Renal cortex interstitium (tissue), 11 donors: ENCODE data around the gene TJP2. TPM values are rescaled to one million over a fixed set of nuclear protein-coding genes. Genes with fewer than 3 reads are reported as not detected.

Experiments used
- DNase-seq, 11 donors: peaks; one replicate each; pipeline ENCODE4 v3.0.0-alpha.2; 2013; ENCODE audit warnings: low read depth in 9 of 11, low spot score in 4 of 11; ENCODE audit errors: extremely low read depth in 1 of 11
- polyA plus RNA-seq, 3 donors: library from polyadenylated mRNA; unstranded; fragments of 120-200 nt; gene quantifications; one replicate each; pipeline ENCODE4 v1.2.1, GENCODE V29; 2013; ENCODE audit not compliant: insufficient read length in 3 of 3

Gene TJP2
- polyA plus RNA-seq, 3 donors: 75.7 to 109 (median 103) TPM

DNA sequence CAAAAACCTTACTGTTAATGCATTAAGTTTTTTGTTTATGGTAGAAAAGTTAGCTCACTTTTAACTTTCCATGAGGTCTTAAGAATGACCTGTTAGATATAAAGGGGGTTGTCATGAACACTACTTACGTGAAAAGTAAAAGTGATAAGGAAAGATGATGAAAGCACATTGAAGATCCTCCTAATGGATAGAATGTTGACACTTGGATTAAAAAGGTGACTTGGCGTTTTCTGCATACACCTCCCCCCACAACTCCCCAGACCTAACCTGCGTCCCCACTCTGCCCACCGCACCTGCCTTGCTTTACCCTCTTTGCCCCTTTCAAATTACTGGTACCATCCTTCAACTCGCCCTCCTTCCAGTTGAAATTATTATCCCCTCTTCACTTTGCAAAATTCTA, 32.0 kb downstream of the TJP2 start:
- DNase-seq: no peak

DNA sequence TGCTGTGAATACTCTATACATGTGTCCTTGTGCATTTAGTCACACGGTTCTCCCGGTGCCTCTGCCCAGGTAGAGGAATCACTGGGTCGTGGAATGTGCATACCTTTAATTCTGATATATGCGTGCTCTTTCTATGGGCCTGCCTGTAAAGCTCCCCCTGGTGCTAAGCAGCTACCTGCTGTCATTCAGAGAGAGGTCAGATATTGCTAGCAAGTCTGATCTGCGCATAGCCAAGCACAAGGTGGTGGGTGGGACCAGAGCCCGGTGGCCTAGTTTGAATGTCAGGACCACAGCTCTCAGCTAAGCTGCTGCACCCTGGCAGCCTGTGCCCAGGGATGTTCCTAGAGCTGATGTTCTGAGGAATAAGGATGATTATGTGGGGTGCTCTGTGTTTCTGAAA, 33.4 kb downstream of the TJP2 start:
- no peak for DNase-seq

DNA sequence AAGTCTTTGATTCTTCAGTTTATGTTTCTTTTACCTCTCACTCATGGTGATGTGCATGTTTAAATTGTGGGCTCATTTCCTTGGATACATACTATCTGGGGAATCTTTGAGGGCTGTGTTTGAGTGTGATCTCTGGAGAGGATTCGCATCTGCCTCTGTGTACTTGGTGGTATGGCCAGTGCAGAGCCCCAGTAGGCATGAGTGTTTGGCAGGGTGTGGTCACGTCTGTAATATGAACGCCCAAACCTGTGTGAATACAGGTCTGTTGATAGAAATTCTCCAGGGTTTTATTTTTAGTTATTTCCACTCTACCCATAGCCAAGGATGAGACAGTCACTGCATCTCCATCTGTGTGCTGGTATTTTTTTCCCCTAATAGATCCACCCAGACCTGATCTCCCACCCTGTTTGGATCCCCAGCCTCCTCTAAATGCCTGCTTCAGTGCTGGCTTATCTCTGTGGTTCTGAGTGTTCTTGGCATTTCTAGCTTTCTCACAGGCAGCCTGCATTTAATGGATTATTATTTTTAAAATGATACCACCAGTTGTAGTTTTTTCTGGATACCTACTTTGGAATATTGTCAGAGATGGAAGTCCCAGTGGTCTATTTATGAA, 37.5 kb downstream of the TJP2 start:
- DNase-seq: no peak

DNA sequence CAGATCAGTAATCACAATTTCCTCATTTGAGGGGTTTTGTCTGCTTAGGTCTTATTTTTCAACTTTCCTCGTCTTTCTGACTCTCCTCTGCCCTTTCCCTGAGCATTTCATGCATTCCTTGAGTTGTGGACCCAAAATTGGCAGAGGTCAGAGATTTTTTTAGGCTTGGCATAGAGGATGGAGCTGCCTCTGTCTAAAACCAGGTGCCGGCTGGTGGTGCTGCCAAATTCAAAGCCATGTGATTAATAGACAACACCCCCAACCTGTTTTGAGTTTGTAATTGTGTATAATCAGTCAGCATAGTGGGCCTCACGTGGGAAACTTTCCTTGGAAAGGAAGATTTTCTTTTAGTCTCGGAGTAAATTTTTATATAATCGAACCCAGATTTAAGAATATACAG, 39.6 kb downstream of the TJP2 start:
- no peak for DNase-seq

DNA sequence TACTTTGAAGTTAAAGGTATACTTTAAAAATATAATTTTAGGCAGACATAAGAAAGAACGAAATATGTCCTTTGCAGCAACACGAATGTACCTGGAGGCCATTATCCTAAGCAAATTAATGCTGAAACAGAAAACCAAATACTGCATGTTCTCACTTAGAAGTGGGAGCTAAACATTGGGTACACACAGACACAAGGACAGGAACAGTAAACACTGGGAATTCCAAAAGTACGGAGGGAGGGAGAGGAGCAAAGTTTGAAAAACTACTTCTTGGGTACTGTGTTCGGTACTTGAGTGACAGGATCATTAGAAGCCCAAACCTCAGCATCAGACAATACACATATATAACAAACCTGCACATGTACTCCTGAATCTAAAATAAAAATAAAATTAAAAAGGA, 40.9 kb downstream of the TJP2 start:
- DNase-seq: no peak

DNA sequence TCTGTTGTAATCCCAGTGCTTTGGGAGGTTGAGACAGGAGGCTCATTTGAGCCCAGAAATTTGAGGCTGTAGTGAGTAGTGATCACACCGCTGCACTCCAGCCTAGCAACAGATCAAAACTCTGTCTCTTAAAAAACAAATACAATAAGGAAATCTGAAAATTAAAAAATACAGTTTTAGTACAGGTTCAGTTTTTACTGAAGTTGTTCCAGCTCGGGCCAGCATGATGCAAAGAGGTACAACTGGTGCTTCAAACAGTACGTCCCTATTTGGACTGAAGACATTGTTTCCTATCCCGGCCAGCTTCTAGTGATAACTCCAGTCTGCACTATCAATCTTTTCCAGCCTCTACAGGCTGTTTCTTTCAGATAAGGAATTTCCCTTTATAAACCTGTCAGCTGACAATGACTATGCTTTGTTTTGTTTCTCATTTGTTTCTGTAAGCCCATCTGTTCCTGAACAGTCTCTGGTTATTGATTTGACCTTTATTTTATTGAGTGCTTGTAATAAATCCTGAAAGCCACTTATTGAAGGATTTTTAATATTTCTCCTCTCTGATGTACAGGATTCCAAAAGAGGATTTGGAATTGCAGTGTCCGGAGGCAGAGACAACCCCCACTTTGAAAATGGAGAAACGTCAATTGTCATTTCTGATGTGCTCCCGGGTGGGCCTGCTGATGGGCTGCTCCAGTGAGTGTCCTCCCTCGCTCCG, 41.9 kb downstream of the TJP2 start:
- DNase-seq: no peak

DNA sequence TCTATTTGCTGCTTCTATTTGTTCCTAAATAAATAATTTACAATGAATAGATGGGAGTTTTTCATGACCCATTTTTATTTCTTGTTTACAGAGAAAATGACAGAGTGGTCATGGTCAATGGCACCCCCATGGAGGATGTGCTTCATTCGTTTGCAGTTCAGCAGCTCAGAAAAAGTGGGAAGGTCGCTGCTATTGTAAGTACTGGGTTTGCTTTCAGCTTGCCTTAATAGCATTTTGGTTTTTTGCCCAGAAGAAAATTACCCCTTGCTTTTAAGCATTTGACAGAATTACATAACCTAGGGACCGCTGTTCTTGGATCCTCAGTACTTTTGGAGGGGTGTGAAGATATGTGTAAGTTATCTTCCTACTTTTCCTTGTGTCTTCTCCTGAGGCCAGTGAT, 44.1 kb downstream of the TJP2 start:
- no peak for DNase-seq

DNA sequence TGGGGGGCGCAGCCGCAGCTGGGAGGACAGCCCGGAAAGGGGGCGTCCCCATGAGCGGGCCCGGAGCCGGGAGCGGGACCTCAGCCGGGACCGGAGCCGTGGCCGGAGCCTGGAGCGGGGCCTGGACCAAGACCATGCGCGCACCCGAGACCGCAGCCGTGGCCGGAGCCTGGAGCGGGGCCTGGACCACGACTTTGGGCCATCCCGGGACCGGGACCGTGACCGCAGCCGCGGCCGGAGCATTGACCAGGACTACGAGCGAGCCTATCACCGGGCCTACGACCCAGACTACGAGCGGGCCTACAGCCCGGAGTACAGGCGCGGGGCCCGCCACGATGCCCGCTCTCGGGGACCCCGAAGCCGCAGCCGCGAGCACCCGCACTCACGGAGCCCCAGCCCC, 47.0 kb downstream of the TJP2 start:
- DNase-seq: no peak

DNA sequence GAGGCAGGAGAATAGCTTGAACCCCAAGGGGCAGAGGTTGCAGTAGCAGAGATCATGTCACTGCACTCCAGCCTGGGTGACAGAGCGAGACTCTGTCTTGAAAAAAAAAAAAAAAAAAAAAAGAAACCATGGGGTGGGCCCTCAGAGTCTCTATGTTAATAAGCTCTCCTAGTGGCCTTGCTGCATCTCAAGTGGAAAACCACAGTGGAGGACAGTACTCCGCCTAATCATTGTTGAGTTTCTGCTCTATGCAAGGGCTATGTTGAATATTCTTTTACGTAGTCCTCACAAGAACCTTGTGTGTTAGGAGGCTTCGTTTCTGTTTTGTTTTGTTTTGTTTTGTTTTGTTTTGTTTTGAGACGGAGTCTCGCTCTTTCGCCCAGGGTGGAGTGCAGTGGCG, 48.9 kb downstream of the TJP2 start:
- no peak for DNase-seq

DNA sequence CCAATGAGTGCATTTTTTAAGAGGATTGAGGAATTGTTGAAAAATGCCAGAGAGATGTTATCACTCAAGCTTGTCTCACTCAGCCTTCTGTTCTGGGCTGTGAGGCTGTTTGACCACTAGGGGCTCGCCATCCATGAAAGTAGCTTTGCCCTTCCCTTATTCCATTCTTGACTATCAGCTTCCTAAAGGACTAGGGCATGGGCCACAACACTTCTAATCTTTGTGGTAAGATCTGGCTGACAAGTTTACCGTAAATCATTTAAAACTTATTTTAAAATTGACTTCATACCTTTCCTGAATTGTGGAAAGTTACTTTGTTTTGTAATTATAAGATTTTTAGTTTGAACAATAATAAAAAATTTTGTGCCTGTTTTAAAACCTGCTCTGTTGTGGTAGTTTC, 49.5 kb downstream of the TJP2 start:
- peak in 6 of 11 donors; percentile 10 to 25 (median 20) for DNase-seq

DNA sequence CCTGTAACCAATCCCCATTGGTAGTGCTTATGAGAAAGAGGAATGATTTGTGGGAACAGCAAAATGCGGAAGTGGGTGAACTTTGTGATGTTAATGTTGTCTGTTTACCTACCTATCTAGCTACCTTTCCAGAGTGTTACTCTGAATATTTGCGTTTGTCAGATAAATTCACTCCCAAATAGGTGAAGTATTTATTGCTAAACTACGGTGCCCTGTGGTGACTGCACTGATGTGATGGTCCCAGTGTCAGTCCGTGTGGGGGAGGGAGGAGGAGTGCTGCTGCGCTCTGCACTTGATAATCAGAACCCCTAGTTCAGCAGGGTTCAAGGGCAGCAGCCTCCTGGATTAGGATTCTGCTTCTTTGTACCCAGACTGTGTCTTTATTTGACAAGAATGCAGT, 55.3 kb downstream of the TJP2 start:
- DNase-seq: no peak

DNA sequence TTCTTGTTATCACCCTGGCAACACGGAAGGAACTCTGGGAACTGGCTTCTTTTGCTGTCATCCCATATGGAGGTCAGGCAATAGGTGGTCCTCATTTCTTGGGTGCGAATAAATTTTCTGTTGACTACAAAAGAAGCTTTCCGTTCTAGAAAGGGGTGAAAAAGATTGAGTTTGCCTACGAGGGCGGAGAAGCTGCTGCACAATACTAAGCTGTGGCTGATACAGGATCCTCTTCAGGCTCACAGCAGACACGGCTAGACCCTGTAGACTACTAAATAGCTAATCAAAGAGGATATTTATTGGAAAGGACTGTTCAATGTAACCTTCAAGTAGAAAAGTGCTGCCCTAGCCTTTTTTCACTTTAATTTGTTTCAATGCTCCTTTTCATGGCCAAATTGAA, 58.1 kb downstream of the TJP2 start:
- no peak for DNase-seq

DNA sequence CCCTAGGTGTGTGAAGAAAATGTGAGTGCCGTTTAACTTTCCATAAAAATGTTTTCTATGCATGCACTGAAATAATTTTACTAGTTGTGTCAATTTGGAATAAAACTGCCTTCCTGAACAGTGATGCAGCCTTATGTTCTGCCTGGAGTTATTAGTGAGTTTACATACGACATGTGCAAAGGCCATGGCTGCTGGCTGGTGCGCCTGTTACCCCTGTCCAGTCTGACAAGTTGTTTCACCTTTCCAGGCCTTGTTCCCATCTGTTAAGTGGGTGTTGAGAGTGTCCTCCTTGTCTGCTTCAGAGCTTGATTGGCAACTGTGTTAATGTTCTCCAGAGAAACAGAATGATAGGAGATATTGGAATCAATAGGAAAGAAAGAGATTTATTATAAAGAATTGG, 60.6 kb downstream of the TJP2 start:
- DNase-seq: no peak

DNA sequence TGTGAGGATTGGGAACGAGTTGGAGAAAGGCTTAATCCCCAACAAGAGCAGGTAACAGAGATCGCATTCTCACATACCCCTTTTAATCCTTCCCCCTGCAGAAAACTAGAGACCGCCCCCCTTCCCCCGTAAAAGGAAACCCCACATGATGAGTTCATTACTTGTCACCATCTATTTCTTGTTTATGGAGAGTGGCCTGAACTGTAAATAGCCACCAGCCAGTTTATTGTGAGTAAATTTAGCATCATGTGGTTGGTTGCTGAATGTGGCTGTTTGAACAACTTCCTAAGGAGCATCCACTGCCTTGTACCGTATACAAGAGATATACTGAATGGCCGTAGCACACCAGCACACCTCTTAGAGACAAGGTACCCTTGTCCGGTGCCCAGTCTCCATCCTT, 62.1 kb downstream of the TJP2 start:
- DNase-seq: no peak

DNA sequence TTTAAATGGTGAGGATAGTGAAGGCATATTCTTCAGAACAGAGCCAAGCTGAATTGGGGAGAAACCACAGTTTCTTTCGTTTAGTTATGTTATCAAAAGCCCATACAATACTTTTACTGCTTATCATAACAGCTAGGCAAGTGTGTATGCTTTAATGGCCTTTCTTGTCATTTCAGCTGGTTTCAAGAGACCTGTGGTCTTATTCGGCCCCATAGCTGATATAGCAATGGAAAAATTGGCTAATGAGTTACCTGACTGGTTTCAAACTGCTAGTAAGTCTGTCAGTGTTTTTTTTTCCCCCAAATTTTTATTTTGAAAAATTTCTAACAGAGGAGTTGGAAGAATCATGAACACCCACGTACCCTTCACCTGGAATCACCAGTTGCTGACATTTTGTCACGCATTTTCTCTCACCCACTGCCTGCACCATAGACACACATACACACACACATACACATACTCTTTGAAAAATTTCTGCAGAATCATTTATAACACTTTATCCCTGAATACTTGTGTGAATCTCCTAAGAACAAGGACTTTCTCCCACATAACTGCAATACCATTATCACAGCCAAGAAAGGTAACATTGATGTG, 63.7 kb downstream of the TJP2 start:
- no peak for DNase-seq

DNA sequence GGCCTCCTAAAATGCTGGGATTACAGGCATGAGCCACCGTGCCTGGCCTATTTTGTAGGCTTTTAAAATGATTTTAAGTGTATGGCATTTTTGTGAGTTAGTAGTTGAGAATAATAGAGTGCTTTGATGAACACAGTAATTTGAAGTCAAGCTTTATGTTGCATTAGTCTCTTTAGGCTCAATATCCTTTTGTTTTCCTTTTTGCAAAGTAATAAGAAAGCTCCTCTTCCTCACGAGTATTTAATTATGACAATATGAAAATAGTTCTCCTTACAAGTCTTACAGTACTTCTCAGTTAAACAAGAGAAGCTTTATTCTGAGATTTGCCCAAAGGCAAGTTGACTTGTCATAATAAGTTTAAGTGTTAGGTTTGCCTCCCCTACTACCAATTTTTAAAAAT, 69.0 kb downstream of the TJP2 start:
- DNase-seq: no peak

DNA sequence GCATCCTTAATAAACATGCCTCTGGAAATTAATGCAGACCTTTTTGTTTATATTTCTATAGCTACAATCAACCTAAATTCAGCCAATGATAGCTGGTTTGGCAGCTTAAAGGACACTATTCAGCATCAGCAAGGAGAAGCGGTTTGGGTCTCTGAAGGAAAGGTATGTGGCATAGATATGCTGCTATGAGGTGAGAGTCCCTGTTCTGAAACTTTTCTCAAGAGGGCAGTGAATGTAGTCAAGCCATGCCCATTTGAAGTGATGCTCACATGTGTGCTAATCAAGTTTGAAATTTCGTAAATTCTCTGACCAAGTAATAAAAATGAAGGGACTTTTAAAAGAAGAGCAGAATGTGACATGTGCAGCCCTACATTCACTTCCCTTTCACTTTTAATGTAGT, 72.6 kb downstream of the TJP2 start:
- no peak for DNase-seq

DNA sequence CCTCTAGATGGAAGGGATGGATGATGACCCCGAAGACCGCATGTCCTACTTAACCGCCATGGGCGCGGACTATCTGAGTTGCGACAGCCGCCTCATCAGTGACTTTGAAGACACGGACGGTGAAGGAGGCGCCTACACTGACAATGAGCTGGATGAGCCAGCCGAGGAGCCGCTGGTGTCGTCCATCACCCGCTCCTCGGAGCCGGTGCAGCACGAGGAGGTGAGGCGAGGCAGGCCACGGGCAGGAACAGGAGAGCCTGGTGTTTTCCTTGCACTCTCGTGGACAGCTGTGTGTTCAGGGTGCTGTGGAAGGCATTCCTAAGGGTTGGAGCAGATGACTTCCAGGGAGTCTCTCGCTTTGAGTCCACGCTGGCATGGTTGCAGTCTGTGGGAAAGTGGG, 73.9 kb downstream of the TJP2 start:
- no peak for DNase-seq

DNA sequence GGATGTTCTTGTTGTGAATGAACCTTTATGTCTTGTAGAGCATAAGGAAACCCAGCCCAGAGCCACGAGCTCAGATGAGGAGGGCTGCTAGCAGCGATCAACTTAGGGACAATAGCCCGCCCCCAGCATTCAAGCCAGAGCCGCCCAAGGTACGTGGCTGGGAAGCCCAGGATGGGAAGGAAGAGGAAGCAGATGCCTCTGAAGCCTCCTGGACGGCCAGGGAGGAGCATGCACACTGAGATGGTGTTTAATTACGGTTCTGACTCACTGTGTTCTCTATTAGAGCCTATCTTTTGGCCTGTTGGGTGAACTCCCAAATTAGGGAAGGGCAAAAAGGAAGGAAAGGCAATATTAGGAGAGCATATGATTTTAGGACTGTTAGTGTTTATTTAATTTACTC, 75.3 kb downstream of the TJP2 start:
- DNase-seq: no peak

DNA sequence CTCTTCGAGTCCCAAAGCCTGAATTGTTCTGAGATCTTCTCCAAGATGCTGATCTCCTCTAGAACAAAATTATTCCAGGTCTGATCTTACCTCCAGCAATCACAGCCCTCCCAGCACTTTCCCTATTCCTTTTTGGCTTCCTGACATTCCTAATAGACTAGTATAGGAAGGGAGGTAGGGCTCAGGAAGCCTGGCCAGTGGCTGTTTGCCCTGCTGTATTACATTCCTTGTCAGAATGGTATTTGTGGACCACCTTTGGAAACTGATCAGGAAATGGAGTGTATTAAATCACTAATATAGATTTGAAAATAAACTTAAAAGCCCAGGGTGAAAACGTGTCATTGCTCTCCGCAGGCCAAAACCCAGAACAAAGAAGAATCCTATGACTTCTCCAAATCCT, 76.6 kb downstream of the TJP2 start:
- DNase-seq: no peak

DNA sequence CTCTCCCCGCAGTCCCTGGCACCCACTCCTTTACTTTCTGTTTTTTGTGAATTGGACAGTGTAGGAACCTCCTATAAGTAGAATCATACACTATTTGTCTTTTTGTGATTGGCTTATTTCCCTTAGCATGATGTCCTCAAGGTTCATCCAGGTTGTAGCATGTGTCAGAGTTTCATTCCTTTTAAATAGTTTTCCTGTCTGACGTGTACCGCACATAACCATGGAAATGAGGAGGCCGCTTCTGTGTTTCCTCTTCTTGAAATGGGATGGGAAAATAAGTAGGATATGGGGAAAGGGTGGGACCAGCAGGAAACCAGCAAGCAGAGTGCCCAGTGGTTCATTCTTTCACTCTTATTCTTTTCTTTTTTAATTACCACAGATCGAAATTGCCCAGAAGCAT, 78.4 kb downstream of the TJP2 start:
- DNase-seq: no peak
